GM10266 (cell line): ENCODE data around the gene NDUFA13.

Experiments used
- DNase-seq: peaks from one replicate; pipeline ENCODE4 v3.0.0; 2012; ENCODE audit errors: extremely low spot score
- CTCF ChIP-seq: IDR thresholded peaks from 2 replicates; pipeline ENCODE4 v1.5.1; 2012; ENCODE audit warnings: mild to moderate bottlenecking, low read depth; ENCODE audit not compliant: control insufficient read depth, insufficient read depth; ENCODE audit errors: missing control alignments

The NDUFA13 gene

DNA sequence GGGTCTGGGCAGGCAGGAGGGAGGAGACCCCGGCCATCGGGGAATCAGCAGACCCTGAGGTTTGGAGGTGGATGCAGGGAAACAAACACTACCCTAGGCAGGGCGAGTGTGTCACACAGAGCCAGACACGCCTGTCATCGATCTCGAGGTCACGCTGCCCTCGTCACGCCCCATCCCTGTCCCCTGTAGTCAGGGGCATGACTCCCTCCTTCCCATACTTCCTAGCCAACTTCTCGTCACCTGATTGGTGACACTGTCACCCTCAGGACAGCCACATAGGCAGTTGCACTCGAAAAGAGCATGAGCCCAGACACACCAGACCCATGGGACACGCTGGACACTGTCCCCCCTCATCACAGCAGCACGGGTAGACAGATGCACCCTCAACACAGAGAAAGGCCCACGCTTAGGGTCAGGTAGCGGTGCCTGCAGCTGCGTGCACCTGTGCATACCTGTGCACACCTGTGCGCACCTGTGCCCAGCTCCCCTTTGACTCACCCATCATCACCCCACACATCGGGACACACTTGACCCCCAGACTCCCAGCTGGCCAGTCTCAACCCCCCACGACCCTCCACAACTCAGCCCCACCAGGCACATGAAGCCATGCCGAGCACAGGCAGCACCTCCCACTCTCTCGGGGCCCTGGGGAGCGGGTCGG lies 33.9 kb downstream of the NDUFA13 start:
- no peak for TF ChIP-seq CTCF
- DNase-seq, result no peak

DNA sequence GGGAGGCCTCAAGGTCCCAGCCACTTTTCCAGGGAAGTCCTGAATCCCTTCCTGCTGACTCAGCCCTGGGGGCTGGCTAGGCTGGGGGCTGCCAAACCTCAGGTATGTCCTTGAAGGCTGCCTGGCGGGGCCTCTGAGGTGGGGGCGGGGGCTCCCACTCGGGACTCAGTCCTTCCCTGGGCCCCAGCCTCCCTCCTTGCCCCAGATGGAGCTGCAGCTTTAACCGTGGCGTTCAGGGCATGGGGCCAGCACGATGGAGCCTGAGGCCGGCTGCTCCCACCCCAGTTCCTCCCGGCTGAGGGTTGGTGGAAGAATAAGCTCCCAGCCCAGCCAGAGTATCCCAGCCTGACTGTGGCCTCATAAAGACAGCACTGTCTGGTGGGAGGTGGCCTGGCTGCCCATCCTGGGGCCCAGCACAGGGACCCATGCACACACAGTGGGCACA lies 34.5 kb downstream of the NDUFA13 start:
- no peak for TF ChIP-seq CTCF
- no peak for DNase-seq

- DNase-seq, result no peak
- TF ChIP-seq CTCF, result no peak
These were observed 35.2 kb downstream of the NDUFA13 start for GRCh38 chr19:19550972-19551852.

GRCh38 chr19:19551853-19552192 lies 35.8 kb downstream of the NDUFA13 start:
- no peak for TF ChIP-seq CTCF
- no peak for DNase-seq

DNA sequence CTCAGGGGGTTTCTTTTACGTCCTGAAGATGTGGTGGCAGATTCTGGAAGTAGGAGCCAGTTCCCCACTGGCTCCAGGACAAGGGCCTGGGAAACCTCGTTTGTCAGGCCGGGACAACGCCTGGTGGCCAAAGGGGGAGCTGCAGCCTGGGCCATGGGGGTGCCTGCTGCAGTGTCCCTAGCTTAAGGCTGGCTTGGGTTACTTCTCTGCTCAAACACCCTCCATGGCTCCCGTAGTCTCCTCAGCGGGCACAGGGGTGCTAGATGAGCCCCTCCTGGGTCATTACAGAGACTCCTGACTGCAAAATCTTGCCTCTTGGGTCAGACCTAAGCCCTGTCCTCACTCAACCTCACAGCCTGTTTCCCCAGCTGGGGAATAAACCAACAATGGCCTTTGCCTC lies 36.8 kb downstream of the NDUFA13 start:
- peak; percentile 60 for TF ChIP-seq CTCF
- peak; percentile 72 for DNase-seq

- no peak for TF ChIP-seq CTCF
- no peak for DNase-seq
These were observed 37.6 kb downstream of the NDUFA13 start for GRCh38 chr19:19553670-19554069.

GRCh38 chr19:19554074-19555023 lies 38.3 kb downstream of the NDUFA13 start:
- TF ChIP-seq CTCF, result peak; percentile 77
- peak; percentile 82 for DNase-seq
